ENCODE measurements around the gene RPL31. TPM values are rescaled to one million over a fixed set of nuclear protein-coding genes. Genes with fewer than 3 reads are reported as not detected.

RPL31 gene
- total RNA-seq, 1 donor from 2014 or later, result 797 TPM

- no peak for DNase-seq (ENCODE audit: low read depth)
Measured at GRCh38 chr2:100992262-100992661, 9.8 kb upstream of the RPL31 start.

GRCh38 chr2:100993294-100993693, 8.8 kb upstream of the RPL31 start:
- no peak for DNase-seq (ENCODE audit: low read depth)

- DNase-seq (ENCODE audit: low read depth), result no peak
Measured at GRCh38 chr2:100995309-100996075, 6.6 kb upstream of the RPL31 start.

- no peak for DNase-seq (ENCODE audit: low read depth)
Measured at GRCh38 chr2:100997509-100998234, 4.4 kb upstream of the RPL31 start.

- no peak for DNase-seq (ENCODE audit: low read depth)
Measured at GRCh38 chr2:100998235-100998573, 3.9 kb upstream of the RPL31 start.

GRCh38 chr2:100999995-101000394, 2.1 kb upstream of the RPL31 start:
- no peak for DNase-seq (ENCODE audit: low read depth)

GRCh38 chr2:101002562-101003277, 631 bp downstream of the RPL31 start:
- peak; percentile 39 for DNase-seq (ENCODE audit: low read depth)

GRCh38 chr2:101003278-101003775, 1.2 kb downstream of the RPL31 start:
- no peak for DNase-seq (ENCODE audit: low read depth)

- DNase-seq (ENCODE audit: low read depth), result no peak
Measured at GRCh38 chr2:101004620-101005325, 2.7 kb downstream of the RPL31 start.

- DNase-seq (ENCODE audit: low read depth), result no peak
Measured at GRCh38 chr2:101006065-101006715, 4.1 kb downstream of the RPL31 start.

- no peak for DNase-seq (ENCODE audit: low read depth)
Measured at GRCh38 chr2:101007415-101008345, 5.6 kb downstream of the RPL31 start.

- DNase-seq (ENCODE audit: low read depth), result no peak
Measured at GRCh38 chr2:101011152-101011551, 9.1 kb downstream of the RPL31 start.

- no peak for DNase-seq (ENCODE audit: low read depth)
Measured at GRCh38 chr2:101012054-101012705, 10.1 kb downstream of the RPL31 start.

GRCh38 chr2:101012706-101013181, 10.7 kb downstream of the RPL31 start:
- DNase-seq (ENCODE audit: low read depth), result peak; percentile 61

GRCh38 chr2:101014264-101014857, 12.3 kb downstream of the RPL31 start:
- no peak for DNase-seq (ENCODE audit: low read depth)

GRCh38 chr2:101017371-101017770, 15.3 kb downstream of the RPL31 start:
- no peak for DNase-seq (ENCODE audit: low read depth)

- no peak for DNase-seq (ENCODE audit: low read depth)
Measured at GRCh38 chr2:101018934-101019333, 16.8 kb downstream of the RPL31 start.

GRCh38 chr2:101022221-101022620, 20.1 kb downstream of the RPL31 start:
- DNase-seq (ENCODE audit: low read depth), result no peak
